Spleen (tissue), 7 donors: ENCODE measurements around the gene TMEM170B.

Experiments
- POLR2A ChIP-seq, 3 donors: fragments of 450-650 bp; IDR thresholded peaks; one replicate each; pipeline ENCODE4 v1.5.1; 2017; ENCODE audit warnings: antibody characterized with exemption in 3 of 3, mild to moderate bottlenecking in 1 of 3
- POLR2AphosphoS5 ChIP-seq, 3 donors: sonication (generic); formaldehyde crosslinking; IDR thresholded peaks; one replicate each; pipeline ENCODE4 v1.5.1; 2017; ENCODE audit warnings: antibody characterized with exemption in 3 of 3
- TF ChIP-seq, protein P1 (sequence below), 11 experiments: fragments of 200-600 bp in 7 of 11; fragments of 450-650 bp in 4 of 11; sonication (generic) in 4 of 11; IDR thresholded peaks in 8 of 11; conservative IDR thresholded peaks in 3 of 11; 1 replicate in 7 of 11; 2 replicates in 4 of 11; pipeline versions ENCODE4 v1.4.0 to v1.8.0; 2016 to 2021; ENCODE audit warnings: antibody characterized with exemption in 11 of 11, inconsistent platforms in 4 of 11, mild to moderate bottlenecking in 1 of 11
- donor health status: DM: no; HTN: no; CAD: no; lungs with moderate emphysema.
- donor health status: DM: no; HTN: no; CAD: no.
- donor health status: DM: no; HTN: no; CAD: no.

- TF ChIP-seq, protein P1, sequence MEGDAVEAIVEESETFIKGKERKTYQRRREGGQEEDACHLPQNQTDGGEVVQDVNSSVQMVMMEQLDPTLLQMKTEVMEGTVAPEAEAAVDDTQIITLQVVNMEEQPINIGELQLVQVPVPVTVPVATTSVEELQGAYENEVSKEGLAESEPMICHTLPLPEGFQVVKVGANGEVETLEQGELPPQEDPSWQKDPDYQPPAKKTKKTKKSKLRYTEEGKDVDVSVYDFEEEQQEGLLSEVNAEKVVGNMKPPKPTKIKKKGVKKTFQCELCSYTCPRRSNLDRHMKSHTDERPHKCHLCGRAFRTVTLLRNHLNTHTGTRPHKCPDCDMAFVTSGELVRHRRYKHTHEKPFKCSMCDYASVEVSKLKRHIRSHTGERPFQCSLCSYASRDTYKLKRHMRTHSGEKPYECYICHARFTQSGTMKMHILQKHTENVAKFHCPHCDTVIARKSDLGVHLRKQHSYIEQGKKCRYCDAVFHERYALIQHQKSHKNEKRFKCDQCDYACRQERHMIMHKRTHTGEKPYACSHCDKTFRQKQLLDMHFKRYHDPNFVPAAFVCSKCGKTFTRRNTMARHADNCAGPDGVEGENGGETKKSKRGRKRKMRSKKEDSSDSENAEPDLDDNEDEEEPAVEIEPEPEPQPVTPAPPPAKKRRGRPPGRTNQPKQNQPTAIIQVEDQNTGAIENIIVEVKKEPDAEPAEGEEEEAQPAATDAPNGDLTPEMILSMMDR (IDR thresholded peaks at IDR 0.05 in 8 of 11, conservative IDR thresholded peaks at IDR 0.05 in 3 of 11), result no peak
- no peak for TF ChIP-seq POLR2A (IDR thresholded peaks at IDR 0.05)
- no peak for TF ChIP-seq POLR2AphosphoS5 (IDR thresholded peaks at IDR 0.05)
Observed at GRCh38 chr6:11586117-11586516, 48.6 kb downstream of the TMEM170B start.
